Adrenal gland (tissue), 5 donors: ENCODE results near the gene MYOM1.

Experiments used
- POLR2A ChIP-seq, 2 donors: fragments of 450-650 bp; IDR thresholded peaks; one replicate each; pipeline ENCODE4 v1.6.1; 2017; ENCODE audit warnings: antibody characterized with exemption in 2 of 2, mild to moderate bottlenecking in 2 of 2, moderate library complexity in 1 of 2
- TF ChIP-seq, protein P1 (sequence below), 6 experiments: fragments of 450-650 bp in 4 of 6; fragments of 200-600 bp in 2 of 6; sonication (generic) in 1 of 6; IDR thresholded peaks; 1 replicate in 5 of 6; 2 replicates in 1 of 6; pipeline versions ENCODE4 v1.5.1 to v1.8.0; 2016 to 2021; ENCODE audit warnings: antibody characterized with exemption in 6 of 6, mild to moderate bottlenecking in 2 of 6, moderate library complexity in 1 of 6
- donor health status: DM: no; HTN: no; CAD: no.

DNA sequence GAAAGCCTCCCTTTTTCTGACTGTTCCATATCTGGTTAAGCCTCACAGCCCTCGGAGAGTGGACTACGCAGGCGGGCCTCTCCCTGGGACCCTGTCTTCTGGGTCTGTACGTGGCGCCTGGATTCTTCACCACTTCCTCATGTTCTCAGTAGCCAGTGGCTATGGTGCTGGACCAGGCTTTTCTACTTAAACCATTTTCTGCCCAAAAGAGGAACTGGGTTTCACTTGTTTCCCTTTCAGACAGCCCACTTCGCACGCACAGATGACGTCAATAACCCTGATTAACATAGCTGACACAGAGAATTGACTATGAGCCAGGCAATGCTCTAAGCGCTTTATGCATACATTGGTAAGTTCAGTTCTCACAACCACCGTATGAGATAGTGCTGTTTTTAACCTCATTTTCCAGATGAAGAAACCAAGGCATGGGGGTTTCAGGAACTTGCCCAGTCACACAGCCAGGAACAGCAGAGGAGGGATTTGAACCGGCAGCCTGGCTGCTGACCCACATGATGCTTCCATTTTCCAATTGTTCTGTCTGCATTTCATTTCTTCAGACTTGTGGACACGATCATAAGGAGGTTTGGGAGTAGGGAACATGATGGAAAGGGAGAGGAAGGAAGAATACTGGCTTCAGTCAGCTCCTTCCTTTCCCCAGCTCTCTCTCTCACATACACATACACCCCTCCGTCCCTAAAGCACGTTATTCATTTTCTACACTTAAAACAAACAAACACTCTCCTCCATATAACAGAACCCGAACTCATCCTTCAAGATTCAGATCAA is 41.7 kb downstream of the MYOM1 start:
- TF ChIP-seq, protein P1, sequence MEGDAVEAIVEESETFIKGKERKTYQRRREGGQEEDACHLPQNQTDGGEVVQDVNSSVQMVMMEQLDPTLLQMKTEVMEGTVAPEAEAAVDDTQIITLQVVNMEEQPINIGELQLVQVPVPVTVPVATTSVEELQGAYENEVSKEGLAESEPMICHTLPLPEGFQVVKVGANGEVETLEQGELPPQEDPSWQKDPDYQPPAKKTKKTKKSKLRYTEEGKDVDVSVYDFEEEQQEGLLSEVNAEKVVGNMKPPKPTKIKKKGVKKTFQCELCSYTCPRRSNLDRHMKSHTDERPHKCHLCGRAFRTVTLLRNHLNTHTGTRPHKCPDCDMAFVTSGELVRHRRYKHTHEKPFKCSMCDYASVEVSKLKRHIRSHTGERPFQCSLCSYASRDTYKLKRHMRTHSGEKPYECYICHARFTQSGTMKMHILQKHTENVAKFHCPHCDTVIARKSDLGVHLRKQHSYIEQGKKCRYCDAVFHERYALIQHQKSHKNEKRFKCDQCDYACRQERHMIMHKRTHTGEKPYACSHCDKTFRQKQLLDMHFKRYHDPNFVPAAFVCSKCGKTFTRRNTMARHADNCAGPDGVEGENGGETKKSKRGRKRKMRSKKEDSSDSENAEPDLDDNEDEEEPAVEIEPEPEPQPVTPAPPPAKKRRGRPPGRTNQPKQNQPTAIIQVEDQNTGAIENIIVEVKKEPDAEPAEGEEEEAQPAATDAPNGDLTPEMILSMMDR (IDR thresholded peaks at IDR 0.05) = no peak
- no peak for TF ChIP-seq POLR2A (IDR thresholded peaks at IDR 0.05)
